Activated CD4-positive, CD25-positive, alpha-beta regulatory T cell (primary cell): ENCODE measurements around the gene GALNT18.

ENCODE experiments used
- DNase-seq, 4 experiments: peaks; one replicate each; lab custom pipeline; 2025; lab: John Stamatoyannopoulos, UW

The GALNT18 gene

DNA sequence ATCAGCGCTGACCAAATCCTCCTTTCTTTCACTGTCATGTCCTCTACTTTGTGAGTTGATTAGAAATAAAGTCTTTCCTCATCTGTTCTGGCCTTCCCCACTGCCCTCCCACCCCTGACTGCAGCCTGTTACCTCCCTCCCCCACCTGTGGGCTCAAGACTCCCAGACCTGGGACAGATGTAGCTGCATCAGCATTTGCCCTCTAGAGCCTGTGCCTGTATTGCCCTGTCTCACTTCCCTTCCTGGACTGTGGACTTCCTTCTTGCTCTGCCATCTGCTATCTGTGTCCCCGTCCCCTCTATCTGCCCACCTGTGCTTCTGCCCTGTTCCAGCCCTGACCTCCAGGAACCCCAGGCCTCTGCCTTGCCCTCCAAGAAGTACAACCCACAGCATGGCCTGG, 122.5 kb downstream of the GALNT18 start:
- DNase-seq: no peak

DNA sequence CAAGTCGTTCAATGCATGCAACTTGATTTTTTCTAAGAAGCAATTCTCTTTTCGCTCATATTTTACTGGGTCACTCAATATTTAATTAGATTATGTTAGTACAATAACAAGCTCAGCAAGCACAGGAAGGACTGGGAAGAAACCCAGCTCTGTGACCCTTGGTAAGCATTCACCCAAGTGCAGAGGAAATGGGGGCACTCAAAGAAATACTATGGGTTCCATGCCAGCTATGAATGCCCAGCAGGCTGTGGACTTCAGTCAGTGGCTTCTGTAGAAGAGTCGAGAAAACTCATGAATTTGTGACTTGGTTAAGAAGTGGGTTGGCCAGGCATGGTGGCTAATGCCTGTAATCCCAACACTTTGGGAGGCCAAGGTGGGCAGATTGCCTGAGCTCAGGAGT, 123.6 kb downstream of the GALNT18 start:
- no peak for DNase-seq

DNA sequence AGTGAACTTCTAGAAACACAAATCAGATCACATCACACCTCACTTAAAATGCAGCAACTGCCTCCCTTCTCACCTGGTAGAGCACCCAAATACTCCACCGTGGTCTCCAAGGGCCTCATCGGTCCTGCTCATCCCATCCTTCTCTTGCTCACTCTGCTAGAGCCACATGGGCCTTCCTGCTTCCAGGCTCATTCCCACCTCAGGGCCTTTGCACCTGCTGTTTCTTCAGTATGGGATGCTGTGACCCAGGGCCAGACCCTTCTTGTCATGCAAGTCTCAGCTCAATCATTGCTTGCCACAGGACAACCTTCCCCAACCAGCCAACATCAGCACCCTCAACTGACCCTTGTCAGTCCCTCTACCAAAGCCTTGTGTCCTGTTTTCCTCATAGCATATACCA, 124.9 kb downstream of the GALNT18 start:
- DNase-seq: no peak

DNA sequence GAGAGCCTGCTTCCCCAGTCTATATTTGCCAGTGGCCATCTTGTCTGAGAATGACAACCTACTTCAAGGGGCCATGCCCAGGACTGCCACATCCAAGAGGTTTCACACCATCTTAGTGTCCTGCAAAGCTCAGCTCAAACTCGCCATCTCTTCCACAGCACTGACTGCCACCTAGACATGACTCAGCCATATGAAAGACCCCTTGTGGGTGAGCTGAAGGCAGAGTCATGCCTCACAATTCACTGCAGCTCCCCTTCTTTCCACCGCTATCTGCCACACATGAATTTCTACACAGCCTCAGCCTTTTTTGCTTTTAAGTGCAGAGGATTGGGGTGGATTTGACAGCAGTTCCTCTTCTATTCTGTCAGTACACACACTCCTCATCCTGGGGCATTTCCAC, 127.5 kb downstream of the GALNT18 start:
- DNase-seq: no peak

DNA sequence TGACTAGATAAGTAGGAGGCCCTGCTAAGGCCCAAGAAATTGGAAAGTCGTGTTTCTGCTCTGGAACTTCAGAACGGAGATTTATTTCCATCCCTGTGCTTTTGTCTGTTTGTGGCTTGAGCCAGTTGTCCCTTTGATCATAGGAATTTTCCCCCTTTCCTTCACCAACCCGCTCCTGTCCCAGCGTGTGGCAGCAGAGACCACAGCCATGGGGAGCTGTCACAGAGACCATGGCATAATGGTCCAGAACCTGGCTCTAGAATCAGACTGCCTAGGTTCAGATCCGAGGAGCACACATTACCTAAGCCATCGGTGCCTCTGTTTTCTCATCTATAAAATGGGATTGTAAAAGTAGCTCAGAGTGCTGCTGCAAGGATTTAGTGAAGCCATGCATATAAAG, 128.1 kb downstream of the GALNT18 start:
- DNase-seq: no peak

DNA sequence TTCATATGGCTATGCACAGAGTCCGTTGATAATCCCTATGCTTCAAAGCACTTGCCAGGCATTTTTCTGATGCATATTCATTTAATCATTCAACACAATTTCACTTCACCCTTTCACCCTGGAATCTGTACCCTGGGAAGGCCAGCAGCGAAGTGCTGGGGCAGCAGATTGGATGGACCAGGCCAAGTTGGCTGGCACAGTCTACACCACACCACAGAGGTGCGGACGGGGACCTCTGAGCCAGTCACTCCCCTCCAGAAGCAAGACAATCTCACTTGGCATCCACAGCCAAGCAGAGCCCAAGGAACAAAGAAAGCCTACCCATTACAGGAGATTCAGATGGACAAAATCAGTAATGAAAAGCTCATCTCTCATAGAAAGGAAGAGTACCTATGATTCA, 130.2 kb downstream of the GALNT18 start:
- no peak for DNase-seq

DNA sequence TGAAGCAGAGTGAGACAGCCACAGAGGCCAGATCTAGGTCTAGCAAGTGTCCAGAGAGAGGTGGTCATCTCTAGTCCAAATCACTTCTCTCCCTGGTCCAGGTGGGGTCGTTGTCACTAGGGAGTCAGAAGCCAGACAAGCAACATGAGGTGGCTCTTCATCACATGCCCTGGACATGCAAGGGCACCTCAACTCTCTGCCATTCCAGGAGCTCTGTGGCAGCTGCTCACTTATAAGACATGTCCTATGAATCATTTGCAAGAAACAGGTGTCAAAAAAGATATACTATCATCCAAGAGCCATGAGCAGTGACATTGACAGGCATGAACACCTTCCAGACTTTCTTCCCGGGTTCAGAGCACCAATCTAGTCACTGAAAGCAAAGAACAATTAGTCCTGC, 130.8 kb downstream of the GALNT18 start:
- DNase-seq: no peak

DNA sequence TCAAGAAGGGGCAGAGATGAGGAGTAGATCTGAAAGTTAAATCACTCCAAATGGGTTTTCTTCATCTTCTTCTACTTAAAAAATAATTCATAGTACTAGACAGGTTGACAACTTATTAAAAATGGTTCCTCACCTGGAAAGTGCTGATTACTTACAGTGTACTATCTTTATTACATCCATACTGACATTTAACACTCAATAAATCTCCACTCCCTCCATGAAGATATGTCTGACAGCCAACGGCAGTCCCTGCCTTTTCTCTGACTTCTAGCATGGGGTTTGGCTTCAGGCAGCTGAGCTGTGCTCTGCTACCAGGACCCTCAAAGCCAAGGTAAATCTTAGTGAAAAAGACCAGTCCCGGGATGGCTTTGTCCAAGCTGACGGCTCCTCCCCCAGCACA, 135.4 kb downstream of the GALNT18 start:
- no peak for DNase-seq

DNA sequence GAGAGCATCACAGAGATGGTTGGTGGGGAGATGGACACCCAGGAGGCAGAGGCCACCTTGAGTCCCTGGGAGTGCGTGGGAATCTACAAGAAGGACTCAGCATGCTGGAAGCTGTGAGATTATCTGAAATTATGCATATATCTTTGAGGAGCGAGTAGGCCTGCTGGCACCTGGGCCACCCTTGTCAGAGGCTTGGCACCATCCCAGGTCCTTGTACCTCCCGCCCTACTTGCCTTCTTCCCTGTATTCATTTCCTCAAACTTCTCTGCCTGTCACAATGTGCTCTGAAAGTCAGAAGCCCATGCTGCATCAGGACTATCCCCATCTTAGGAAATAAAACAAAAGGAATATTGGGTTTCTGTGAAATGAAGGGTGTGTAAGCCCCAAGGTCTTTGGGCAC, 135.8 kb downstream of the GALNT18 start:
- DNase-seq: no peak

DNA sequence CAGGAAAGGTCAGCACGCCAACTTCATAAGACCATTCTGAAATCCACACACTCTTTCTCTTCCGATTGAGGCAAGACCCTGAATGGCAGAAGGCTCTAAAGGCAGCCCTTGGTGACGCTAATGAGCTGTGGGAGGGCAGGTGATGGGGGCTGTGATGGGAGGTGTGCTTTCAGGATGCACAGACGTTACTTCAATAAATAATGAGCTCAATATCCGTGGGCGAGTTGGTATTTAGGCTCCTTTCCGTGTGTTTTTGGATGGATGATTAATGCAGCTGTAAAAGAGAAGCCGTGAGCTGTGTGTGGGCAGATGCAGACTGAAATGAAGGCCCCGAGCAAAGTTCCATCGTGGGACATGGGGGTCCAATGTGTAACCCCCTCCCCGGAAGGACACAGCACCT, 138.2 kb downstream of the GALNT18 start:
- no peak for DNase-seq

DNA sequence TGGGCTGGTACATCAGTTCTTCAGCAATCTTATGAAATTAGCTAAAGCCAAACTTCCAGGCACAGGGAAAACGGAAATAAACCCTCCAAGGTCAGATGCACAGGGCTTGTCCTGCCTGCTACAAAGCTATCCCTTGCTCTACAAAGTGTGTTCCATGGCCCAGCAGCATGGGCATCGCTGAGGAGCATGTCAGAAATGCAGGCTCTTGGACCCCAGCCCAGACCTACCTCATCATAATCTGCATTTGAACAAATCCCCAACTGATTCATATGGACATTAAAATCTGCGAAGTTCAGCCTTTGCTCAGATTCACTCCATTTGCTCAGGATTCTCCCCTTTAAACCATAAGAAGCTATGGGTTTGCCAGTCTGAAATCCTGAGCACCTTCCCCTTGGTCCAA, 139.1 kb downstream of the GALNT18 start:
- no peak for DNase-seq

DNA sequence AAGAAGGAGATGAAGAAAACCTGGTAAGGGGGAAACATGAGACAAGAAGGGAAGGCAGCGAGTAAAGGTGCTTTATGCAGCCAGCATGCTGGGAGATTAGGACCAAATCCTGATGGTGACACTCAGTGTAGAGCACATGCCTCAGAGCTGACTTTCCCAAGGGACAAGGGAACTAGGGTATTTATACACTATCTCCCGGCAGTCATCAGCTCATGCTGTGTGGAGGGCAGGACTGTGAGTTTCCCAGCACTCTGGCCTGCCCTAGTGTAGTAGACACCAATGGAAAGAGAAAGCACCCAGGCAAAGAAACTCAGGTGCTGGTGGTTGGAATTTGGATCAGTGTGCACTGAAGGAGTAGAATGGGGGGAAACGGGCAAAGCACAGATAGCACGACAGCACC, 140.4 kb downstream of the GALNT18 start:
- DNase-seq: no peak

DNA sequence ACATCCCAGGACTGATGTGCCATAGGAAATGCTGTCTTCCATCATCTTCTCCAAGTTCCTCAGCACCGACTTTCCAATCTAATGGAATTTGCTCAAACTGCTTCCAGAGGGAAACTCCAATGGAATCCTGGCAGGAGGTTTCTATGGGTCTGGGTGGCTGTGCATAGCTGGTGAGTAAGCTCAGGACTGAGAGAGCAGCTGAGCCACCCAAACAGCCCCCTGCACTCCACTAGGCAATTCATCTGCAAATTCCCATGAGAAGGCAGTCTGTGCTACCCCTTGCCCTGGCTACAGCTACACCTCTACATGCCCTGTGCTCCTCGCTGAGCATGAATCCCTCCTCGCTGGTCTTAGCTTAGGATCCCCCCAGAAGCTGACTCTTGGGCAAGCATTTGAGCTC, 140.8 kb downstream of the GALNT18 start:
- no peak for DNase-seq

DNA sequence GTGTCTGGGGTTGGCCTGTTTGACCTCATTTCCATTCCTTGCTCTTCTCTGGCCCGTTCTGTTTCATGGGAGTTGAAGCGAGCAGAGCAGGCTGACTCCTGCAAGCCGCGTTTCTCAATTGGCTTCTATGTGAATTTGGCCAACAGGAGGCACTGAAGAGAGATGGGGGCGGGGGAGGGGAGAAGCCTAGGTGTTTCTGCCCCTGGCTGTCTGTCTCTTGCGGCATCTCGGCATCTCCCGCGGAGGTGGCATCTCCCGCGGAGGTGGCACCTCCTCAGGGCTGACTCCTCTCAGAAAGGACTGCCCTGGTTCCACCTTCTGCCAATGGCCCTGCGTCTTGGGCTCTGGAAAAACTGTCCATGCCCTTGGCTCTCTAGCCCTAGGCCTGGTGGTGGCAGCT, 143.1 kb downstream of the GALNT18 start:
- DNase-seq: no peak

DNA sequence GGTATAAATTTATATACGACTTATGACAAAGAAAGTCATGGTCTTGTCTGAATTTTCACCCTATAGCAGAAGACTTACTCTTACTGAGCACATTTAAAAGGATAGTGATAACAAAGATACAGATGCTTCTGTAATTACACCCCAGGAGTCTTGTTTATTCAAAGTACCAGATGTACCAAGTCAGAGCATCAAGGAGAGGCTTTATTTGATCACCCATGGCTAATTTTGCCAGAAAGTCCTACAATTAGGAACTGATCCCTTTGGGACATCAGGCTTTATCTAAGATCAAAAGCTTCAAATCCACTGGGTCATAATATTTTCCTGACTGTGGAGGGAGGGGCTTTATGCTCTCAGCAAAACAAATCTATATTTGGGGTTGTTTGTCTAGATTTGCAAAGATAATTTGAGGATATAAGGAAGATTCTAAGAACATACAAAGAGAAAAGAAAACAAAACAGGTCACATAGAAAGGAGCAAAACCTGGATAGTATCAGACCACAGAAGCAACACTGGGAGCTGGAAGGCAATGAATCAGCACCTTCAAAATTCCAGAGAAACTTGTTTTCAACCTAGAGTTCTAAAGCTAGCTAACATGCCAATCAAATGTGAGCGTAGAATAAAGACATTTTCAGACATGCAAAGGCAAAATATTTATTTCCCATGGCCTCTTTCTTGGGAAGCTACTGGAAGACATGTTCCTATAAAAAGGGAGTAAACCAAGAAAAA, 143.9 kb downstream of the GALNT18 start:
- DNase-seq: no peak

DNA sequence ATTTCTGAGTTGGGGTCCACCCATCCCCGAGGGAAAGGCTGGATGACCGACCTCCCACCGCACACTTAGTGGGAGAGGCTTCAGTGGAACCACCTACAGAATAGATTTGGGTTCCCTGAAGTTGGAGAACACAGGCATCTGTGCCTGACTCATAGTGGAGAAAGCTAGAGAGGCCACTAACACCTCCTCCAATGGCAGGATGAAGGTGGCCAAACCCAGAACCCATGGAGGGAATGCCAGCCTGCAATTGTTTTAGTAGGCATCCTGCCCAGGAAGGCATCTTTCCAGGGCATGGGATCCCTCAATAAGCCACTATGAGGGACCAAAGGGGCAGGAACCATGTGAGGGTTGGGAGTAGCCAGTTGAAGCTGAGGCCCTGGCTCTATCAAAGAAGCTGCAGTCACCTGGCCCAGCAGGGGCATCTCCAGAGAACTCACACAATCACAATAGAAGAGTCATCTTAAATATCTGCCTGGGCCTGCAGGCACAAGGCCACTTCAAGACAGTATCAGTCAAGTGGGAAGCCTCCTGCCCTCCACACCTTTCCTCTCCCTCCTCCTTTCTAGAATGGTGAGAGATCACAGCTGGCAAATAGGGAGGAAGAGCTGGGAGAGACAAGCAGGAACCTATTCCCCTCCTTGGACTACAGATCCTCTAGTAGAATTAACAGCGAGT, 144.7 kb downstream of the GALNT18 start:
- no peak for DNase-seq

DNA sequence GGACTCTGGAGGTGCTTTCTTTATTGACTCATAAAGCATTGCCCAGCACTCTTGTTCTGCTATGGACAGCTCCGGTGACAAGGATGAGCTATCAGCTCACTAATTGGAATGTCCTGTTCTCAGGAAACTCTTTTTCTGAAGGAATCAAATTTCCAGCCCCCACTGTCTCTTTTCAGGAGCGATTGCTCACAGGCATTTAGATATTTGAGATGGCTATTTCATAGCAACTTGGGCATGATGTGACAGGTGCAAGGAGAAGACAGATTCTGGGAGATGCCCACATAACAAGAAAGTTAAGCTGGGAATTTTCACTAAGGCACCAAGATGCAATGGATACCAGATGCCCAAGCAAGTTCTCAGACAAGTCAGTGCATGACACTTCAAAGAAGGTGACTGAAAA, 145.3 kb downstream of the GALNT18 start:
- DNase-seq: no peak

DNA sequence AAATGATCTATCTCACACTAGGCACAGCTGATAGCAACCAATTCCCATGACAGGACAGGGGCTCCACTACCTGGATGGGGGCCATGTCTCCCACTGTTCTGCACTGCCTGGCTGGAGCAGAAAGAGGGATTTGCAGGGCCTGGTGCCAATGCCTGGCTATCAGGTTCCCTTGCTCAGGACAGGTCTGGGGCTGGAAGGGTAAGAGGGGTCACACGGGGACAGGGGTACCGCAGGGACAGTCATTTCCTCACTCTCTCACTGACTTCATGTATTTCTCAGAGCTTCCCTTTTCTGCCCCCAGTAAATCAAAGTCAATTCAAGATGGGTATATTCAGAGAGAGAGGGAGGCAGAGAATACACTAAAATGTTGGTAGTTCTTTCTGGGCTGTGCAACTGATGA, 149.7 kb downstream of the GALNT18 start:
- no peak for DNase-seq

DNA sequence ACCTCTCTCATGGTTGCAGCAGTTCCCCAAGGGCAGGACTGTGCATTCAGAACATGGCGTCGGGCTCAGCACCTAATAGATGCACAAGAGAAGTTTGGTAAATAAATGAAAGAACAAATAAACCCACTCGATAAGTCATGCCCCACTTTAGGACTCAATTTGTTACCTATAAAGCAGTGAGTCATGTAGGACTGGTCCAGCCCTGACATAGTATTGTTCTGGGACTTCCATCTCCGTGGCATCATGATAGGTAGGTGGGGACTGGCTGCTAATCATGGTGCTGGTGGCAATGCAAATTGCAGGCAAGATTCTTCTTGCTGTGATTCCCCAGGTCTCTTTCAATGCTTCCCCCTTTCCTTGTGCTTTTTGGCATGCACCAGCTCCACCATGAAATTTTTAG, 150.6 kb downstream of the GALNT18 start:
- DNase-seq: no peak

DNA sequence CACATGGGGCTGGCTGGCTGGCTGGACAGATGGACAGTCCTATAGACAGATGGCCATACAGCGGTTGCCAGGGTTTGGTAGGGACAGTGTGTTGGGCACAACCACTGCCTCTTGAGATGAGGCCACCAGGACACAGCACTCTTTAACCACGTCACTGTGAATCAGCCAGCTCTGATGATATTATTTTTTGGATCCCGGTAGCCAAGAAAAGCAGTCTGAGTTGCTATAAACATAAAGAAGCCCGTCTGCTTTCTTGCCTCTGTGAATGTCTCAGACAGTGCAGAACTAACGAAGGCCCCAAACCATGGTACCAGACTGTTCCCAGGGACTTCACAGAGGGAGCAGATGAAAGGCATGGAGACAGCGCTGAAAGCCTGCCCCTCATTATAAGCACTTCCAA, 152.9 kb downstream of the GALNT18 start:
- no peak for DNase-seq

DNA sequence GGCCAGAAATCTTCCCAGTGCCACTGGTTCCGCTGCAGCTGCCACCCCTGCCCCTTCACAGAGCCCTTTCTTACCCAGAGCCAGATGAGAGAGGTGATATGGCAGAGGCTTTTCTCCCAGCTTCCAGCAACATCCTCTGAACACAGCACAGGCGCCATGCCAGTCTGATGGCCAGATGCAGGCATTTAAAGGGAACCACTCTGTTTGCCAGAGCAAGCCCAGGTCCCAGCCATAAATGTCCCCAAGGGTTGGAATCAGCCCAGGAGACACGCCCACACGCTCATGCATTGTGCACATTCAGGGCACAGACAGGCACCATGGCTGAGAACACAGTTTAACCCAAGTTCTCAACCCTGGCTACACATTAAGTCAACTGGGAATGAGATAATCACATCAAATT, 154.5 kb downstream of the GALNT18 start:
- DNase-seq: no peak

DNA sequence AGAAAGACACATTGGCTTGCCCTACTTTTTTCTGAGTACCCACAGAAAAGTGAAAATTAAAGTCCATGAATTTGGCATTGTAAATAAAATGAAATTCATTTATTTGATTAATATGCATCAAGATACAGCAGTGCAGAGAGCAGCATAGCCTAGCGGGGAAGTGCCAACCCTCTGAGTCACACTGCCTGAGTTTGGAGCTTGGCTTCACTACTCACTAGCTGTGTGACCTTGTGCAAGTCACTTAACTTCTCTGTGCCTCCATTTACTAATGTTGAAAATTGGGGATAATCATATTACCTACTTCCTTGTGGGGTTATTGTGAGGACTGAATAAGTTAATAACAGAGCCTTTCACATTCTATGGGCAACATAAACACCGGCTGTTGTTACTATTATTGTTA, 157.2 kb downstream of the GALNT18 start:
- no peak for DNase-seq

DNA sequence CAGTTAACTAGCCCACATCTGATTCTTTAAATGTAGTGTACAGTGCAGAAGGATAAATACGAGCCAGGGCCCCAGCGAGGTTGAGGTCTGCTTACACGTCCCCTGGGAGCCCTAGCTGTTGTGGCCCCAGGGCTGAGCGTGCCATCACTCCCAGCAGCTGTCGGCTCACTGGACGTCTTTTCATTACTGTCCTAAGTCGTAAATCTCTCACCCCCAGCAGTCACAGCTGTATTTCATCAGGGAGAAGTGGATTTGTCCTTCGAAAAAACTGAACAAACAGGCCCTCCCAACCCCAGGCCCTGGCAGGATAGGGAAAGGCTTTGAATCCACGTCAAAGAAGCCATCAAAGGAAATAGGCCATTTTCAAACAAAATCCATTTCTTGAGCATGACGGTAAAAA, 158.4 kb downstream of the GALNT18 start:
- no peak for DNase-seq

DNA sequence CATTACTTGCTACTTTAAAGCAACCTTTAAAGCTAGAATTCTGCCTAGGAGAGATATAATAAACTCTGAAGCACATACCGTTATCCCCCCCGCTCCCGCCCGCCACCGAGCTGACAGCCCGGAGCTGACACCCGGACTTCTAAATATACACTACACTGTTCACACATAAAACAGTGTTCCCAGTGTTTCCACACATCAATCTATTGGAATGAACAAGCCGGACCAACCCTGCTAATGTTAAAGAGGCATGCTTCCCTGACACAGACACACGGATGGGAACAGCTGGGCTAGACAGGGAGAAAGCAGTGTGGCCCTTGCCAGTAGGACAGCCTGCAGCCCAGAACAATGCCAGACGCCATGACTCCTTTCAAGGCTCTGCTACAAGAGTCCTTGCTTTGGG, 160.3 kb downstream of the GALNT18 start:
- no peak for DNase-seq
